Measurements from ENCODE around the gene CATSPERD. TPM values are rescaled to one million over a fixed set of nuclear protein-coding genes. Genes with fewer than 3 reads are reported as not detected.

CATSPERD gene
- total RNA-seq, 3 donors from 2014 or later: not detected

DNA sequence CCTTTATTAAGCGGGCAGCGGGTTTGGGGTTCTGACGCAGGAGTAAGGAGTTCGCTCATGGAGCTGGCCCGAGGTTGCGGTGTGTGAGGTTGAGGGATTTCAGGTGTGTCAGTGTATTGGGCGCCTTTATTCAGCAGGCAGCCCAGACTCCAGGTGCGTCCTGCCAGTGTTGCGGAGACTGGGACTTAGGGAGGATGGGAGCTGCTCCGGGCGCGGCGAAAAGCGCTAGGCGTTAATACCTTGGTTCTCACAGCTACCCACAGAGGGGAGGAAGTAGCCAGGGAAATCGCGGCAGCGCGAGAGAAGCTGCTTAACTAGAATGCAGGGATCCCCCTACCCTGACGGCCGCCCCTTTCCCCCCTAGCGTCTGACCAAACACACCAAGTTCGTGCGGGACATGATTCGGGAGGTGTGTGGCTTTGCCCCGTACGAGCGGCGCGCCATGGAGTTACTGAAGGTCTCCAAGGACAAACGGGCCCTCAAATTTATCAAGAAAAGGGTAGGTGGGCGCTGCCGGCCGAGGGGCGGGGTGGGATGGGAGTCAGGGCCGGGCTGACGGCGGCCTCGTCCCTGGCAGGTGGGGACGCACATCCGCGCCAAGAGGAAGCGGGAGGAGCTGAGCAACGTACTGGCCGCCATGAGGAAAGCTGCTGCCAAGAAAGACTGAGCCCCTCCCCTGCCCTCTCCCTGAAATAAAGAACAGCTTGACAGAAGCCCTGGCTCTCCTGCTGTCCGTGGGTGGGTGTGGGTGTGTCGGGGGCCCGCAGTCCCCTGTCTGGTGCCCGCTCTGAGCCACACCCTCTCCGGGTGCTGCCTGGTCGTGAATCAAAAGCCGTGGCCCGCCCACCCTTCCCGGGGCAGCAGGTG is 29.2 kb upstream of the CATSPERD start:
- peaks cover 7 to 8% of the 10 kb centered on the region in 2 donors for H3K4me1 ChIP-seq
- no peaks in the 10 kb centered on the region for H3K9me3 ChIP-seq
- intact Hi-C loops (cut with DNase I; ENCODE audit: low total_unique reads): loop anchor here (10.0 kb wide), 1 partner anchor 1054 kb away; no protein-coding TSS in a partner anchor
- peak overlapping the region; percentile 81 to 99 (median 85) for H3K4me3 ChIP-seq
- H3K36me3 ChIP-seq: peaks cover 10% of the 10 kb centered on the region
- H3K27ac ChIP-seq: peak overlapping the region; percentile 97
- no peaks in the 10 kb centered on the region for H3K27me3 ChIP-seq
- TF ChIP-seq POLR2A (IDR thresholded peaks at IDR 0.05): no peak
- TF ChIP-seq CTCF (IDR thresholded peaks at IDR 0.05): no peak
- TF ChIP-seq POLR2AphosphoS5 (IDR thresholded peaks at IDR 0.05): peak in 1 of 3 donors; percentile 7
- DNase-seq (ENCODE audit: low spot score in 2 of 2): peak; percentile 63 to 68

GRCh38 chr19:5691822-5692722 is 28.4 kb upstream of the CATSPERD start:
- peak overlapping the region; percentile 81 to 99 (median 85) for H3K4me3 ChIP-seq
- no peak for DNase-seq (ENCODE audit: low spot score in 2 of 2)
- H3K36me3 ChIP-seq: peaks cover 10% of the 10 kb centered on the region
- no peaks in the 10 kb centered on the region for H3K9me3 ChIP-seq
- peaks cover 7 to 8% of the 10 kb centered on the region in 2 donors for H3K4me1 ChIP-seq
- H3K27ac ChIP-seq: peak overlapping the region; percentile 97
- TF ChIP-seq CTCF (IDR thresholded peaks at IDR 0.05) (no peak), POLR2AphosphoS5 (IDR thresholded peaks at IDR 0.05) (no peak), POLR2A (IDR thresholded peaks at IDR 0.05) (no peak)
- intact Hi-C loops (cut with DNase I; ENCODE audit: low total_unique reads): loop anchor here (10.0 kb wide), 1 partner anchor 1053 kb away; no protein-coding TSS in a partner anchor
- H3K27me3 ChIP-seq: no peaks in the 10 kb centered on the region

DNA sequence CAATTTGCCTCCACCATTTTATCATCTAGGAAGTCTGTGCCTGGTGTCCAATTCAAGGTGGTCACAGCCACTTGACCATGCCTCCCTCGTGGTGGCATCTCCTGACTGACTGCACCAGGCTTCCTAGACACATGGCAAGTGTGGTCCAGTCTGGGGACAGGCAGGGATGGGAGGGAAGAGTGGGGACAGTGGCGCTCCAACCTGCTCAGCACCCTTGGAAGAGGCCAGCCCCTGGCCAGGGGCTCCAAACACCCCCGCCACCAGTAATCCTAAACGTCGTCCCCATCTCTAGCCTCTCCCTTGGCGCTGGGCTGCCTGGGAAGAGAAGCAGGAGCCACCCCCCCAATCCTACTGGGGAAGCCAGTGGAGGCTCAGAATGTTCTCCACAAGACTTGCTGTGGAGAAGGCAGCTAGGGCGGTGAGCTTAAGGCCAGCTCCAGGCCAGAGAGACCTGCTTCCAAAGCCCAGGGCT is 27.7 kb upstream of the CATSPERD start:
- peaks cover 7 to 8% of the 10 kb centered on the region in 2 donors for H3K4me1 ChIP-seq
- intact Hi-C loops (cut with DNase I; ENCODE audit: low total_unique reads): loop anchor here (10.0 kb wide), 1 partner anchor 1052 kb away; no protein-coding TSS in a partner anchor
- no peaks in the 10 kb centered on the region for H3K27me3 ChIP-seq
- H3K9me3 ChIP-seq: no peaks in the 10 kb centered on the region
- H3K36me3 ChIP-seq: peaks cover 10% of the 10 kb centered on the region
- TF ChIP-seq CTCF (IDR thresholded peaks at IDR 0.05) (no peak), POLR2A (IDR thresholded peaks at IDR 0.05) (no peak), POLR2AphosphoS5 (IDR thresholded peaks at IDR 0.05) (no peak)
- DNase-seq (ENCODE audit: low spot score in 2 of 2): no peak
- peak overlapping the region in 1 of 3 donors; percentile 99 for H3K4me3 ChIP-seq
- H3K27ac ChIP-seq: peak overlapping the region; percentile 50 to 97

DNA sequence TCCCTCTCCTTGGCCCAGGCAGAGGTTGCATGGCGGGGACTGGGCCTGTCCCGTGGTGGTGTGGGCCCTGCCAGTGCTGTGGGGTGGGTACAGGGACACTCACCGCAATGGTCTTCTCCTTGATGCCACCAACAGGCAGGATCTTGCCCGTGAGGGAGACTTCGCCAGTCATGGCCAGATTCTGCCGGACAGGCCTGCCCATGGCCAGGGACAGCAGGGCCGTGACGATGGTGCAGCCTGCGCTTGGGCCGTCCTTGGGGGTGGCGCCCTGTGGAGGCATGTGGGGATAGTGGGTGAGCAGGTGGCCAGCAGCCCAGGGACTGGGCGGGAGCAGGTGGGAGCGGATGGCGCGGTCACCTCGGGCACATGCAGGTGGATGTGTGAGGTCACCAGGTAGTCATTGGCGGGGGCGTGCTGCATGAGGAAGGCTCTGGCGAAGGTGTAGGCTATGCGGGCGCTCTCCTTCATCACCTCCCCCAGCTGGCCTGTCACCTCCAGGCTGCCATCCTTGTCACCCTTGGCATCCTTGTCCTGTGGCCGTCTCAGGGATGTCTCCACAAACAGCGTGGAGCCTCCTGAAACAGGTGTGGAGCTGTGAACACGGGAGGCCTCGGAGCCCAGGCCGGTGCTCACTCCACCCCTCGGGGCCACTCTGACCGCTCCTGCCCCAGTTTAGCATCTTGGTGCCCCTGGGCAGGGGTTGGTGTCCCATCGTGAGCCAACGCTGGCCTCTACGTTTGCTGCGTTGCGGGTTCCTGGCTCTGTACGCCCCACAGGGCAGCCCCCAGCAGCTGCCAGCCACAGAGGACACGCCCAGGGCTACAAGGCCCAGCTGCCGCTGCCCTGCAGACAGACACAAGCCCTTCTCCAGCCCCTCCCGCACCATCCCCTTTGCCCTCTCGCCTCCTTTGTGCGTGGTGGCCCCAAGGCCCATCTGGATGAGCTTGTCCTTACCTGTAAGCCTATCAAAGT is 27.0 kb upstream of the CATSPERD start:
- H3K4me3 ChIP-seq: no peak overlapping the region
- peak overlapping the region; percentile 50 to 97 for H3K27ac ChIP-seq
- intact Hi-C loops (cut with DNase I; ENCODE audit: low total_unique reads): loop anchor here (10.0 kb wide), 1 partner anchor 1051 kb away; no protein-coding TSS in a partner anchor
- TF ChIP-seq POLR2AphosphoS5 (IDR thresholded peaks at IDR 0.05) (no peak), POLR2A (IDR thresholded peaks at IDR 0.05) (no peak), CTCF (IDR thresholded peaks at IDR 0.05) (no peak)
- no peak for DNase-seq (ENCODE audit: low spot score in 2 of 2)
- H3K9me3 ChIP-seq: no peaks in the 10 kb centered on the region
- peaks cover 7 to 8% of the 10 kb centered on the region in 2 donors for H3K4me1 ChIP-seq
- peaks cover 10% of the 10 kb centered on the region for H3K36me3 ChIP-seq
- H3K27me3 ChIP-seq: no peaks in the 10 kb centered on the region

Data from breast epithelium (tissue), 4 donors.